Activated gamma-delta T cell (primary cell): Measurements from ENCODE around the gene GUCY1A2.
"Not testable (repeated sequence)": the region's sequence is repeated elsewhere in the genome, so short reads cannot be mapped to it uniquely, and the experiment has no call there.

ENCODE experiments used
- DNase-seq: peaks from one replicate; lab custom pipeline; 2025; lab: John Stamatoyannopoulos, UW

Gene GUCY1A2

GRCh38 chr11:106939157-106939556 is 79.1 kb downstream of the GUCY1A2 start:
- no peak for DNase-seq

- DNase-seq: no peak
These were observed 81.2 kb downstream of the GUCY1A2 start for GRCh38 chr11:106937111-106937510.

- DNase-seq: no peak
These were observed 93.0 kb downstream of the GUCY1A2 start for GRCh38 chr11:106925245-106925644.

- no peak for DNase-seq
These were observed 97.3 kb downstream of the GUCY1A2 start for GRCh38 chr11:106920899-106921509.

GRCh38 chr11:106917973-106918372 is 100.3 kb downstream of the GUCY1A2 start:
- DNase-seq: no peak

DNA sequence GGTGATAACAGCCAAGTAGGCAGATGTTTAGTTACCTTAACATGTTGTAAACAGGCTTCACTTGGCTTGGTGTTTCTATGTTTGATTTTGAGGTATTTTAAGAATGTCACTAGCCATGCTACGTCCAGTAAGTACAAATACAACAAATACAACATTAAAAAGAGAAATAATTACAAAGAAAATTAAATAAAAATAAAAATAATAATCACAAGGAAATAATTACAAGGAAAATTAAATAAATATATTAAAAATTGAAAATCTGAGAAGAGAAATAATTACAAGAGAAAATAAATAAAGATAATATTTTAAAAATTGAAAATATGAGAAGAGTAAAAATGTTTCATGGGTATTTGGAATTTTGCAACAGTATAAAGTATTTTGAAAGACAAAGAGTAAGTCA is 103.9 kb downstream of the GUCY1A2 start:
- no peak for DNase-seq

GRCh38 chr11:106913141-106913540 is 105.1 kb downstream of the GUCY1A2 start:
- DNase-seq: no peak

GRCh38 chr11:106904826-106905225 is 113.5 kb downstream of the GUCY1A2 start:
- DNase-seq: no peak

DNA sequence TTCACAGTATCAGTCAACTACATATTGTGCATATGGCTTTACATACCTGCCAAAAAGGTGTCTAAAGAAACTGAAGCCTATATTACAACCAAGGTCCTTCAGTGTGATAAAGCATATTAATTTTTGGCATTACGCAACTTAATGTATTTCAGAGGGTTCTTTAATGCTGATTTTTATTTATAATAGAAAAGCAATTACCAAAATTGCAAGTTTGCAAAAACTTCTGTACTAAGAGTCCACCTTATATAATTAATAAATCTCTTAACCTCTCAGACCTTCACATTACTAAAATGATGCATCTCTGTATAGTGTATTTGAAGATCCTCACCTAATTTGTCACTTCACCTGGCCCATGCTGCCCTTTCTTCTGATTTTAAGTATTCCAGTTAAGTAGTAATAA is 128.6 kb downstream of the GUCY1A2 start:
- no peak for DNase-seq

DNA sequence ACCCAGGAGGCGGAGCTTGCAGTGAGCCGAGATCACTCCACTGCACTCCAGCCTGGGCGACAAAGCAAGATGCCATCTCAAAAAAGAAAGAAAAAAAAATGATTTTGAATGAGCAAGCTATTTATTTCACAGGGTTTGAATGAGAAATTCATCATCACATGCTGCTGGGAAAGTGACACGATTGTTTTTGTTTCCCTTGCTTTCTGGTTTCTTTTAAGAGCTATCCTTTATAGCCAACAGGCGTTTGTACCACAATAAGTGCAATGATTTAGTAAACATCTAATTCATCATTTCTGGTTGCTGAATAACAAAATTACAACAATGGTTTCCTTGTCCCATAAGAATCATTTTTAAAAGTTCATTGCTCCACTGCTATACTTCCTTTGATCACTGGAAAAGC is 129.9 kb downstream of the GUCY1A2 start:
- no peak for DNase-seq

DNA sequence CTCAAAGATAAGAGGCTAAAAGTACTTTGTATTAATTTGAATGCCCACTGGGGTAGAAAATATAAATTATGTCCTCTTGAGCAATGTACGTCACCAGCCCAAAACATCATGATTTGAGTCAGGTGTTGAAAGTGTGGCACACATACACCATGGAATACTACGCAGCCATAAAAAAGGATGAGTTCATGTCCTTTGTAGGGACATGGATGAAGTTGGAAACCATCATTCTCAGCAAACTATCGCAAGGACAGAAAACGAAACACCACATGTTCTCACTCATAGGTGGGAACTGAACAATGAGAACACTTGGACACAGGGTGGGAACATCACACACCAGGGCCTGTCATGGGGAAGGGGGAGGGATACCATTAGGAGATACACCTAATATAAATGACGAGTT is 134.6 kb downstream of the GUCY1A2 start:
- not testable (repeated sequence) for DNase-seq

GRCh38 chr11:106879832-106880546 is 138.3 kb downstream of the GUCY1A2 start:
- no peak for DNase-seq

DNA sequence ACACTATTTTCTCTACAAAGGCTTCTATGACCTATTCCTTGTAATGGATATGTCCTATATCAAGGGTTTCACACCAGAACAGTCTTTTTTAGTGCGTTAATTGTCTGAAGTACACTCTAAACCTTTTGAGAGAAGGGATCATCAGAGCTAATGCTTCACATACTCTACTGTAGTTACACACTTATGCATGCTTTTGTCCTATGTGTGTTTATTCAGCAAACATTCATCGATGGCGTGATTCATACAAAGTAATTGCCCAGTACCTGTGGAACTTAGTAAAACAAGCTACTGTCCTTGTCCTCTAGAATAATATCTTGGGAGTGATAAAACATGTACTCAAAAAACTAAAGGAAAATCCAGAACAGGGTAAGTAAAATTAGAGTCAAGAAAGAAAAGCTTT is 139.2 kb downstream of the GUCY1A2 start:
- DNase-seq: no peak

DNA sequence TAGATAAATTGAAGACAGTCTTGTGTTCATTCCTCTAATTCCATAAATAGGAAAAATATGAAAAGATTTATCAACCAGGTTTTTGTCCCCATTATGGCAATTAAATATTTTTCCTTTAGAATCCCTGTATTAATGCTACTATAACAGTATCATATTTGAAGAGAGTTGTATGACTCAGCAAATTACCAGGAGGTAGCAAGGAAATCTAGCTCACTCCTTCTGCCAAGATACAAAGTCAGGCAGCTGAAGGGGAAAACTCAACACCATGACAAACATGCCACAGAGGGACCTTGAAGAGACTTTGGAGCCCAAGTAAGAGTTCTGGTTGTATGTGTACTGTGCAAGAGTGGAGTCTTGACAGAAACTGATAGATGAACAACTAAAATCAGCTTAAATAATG is 143.3 kb downstream of the GUCY1A2 start:
- DNase-seq: no peak

DNA sequence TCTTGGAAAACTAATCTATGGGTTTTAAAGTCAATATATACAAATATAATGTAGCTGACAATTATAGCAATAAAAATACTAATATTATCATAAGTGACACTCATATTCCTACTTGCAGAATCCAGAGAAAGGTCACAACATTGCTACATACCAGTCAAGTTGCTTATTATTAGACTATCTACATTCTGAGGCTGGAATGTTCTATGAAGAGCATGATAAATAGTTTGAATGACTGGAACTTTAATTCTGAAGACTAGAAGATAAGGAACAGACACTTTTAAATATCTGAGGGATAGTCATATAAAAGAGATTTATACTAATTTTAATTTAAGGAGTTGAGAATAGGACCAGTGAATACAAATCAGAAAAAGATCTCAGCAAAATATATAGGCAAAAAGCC is 146.0 kb downstream of the GUCY1A2 start:
- no peak for DNase-seq

DNA sequence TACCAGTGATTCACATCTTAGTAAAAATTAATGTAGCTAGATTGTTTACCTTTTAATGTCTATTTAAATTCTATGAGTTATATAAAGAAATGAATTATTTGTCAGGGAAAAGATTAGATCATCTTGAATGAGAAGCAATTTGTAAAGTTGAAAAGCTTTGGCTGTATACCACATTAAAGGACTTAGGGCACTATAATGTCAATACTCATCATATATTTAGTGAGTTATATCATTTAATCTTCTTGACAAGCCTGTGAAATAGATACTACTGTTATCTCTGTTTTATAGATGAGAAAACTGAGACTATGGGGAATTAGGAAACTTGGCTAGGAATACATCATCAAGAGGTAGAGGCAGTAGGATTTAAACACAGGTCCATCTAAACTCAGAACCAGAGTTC is 160.1 kb downstream of the GUCY1A2 start:
- DNase-seq: no peak

DNA sequence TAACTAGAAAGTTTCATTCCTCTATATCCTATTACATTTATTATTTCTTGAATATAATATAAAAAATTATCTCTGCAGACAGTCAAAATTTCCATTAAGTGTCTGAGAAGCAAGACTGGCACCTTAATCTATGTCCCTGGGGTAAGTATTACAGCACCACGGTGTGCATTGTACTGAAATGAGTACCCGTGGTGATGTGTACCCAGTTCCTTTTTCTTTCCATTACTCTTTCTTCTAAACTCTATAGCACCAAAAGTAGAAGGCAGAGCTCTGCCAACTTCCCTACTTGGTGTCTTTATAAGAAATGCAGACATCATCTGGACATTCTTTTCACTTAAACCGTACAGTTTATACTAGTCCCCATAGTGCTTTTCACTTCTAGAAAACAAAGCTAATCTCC is 161.7 kb downstream of the GUCY1A2 start:
- DNase-seq: no peak

GRCh38 chr11:106854429-106854828 is 163.8 kb downstream of the GUCY1A2 start:
- no peak for DNase-seq

- no peak for DNase-seq
These were observed 164.3 kb downstream of the GUCY1A2 start for GRCh38 chr11:106853850-106854401.

GRCh38 chr11:106852779-106853178 is 165.5 kb downstream of the GUCY1A2 start:
- no peak for DNase-seq

DNA sequence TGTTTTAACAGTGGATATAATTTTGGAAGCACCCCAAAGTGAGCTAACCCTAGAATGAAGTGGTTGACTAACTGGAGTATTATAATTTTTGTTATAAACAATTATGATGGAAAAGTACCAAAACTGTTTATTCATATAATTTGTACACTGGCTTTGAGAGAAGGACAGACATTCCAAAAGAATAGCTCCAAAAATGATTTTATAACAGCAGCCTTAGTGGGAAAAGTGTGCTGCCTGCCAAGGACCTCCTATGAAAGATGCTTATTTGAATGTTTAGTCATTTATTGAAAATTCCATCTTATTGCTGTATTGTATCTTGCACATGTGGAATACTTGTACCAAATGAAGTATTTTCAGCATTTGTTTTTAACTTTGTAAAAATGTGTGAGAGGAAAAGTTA is 169.8 kb downstream of the GUCY1A2 start:
- no peak for DNase-seq

- DNase-seq: no peak
These were observed 176.1 kb downstream of the GUCY1A2 start for GRCh38 chr11:106842134-106842533.

- DNase-seq: no peak
These were observed 177.3 kb downstream of the GUCY1A2 start for GRCh38 chr11:106840947-106841346.

- DNase-seq: no peak
These were observed 178.1 kb downstream of the GUCY1A2 start for GRCh38 chr11:106840146-106840545.
